CD1c-positive myeloid dendritic cell (primary cell): ENCODE measurements around the gene AHNAK.
A peak's percentile ranks its signal among the peaks of the same experiment; 100 is the strongest.

Experiments
- DNase-seq: peaks from one replicate; pipeline ENCODE4 v3.0.0-alpha.2; 2016; ENCODE audit errors: extremely low spot score

Gene AHNAK

DNA sequence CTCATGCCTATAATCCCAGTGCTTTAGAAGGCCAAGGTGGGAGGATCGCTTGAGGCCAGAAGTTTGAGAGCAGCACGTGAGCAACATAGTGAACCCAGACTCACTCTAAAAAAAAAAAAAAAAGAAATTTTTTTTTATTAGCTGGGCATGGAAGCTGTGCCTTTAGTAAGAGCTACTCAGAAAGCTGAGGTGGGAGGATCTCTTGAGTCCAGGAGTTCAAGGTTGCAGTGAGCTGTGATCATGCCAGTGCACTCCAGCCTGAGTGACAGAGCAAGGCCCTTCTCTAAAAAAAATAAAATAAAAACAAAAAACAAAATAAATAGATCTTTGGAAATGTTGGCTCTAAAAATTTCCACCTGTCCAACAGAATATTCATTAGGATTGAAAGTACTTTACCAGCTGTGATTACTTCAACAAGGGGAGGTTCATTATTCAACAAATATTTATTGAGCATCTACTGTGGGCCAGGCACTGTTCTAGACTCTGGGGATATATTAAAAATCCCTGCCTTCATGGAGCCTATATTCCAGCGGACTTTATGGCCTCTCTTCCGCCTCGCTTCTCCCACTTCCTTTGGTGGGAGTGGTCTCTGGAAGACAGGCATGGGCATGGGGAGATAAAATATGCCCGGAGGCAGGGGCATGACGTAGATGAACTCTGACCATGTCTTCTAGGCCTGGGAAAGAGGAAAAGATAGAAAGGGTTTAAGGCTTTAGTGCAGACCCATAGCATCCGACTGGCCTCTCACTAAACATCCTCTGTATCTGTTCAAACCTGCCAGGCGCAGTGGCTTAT lies 47.9 kb downstream of the AHNAK start:
- DNase-seq, result no peak

DNA sequence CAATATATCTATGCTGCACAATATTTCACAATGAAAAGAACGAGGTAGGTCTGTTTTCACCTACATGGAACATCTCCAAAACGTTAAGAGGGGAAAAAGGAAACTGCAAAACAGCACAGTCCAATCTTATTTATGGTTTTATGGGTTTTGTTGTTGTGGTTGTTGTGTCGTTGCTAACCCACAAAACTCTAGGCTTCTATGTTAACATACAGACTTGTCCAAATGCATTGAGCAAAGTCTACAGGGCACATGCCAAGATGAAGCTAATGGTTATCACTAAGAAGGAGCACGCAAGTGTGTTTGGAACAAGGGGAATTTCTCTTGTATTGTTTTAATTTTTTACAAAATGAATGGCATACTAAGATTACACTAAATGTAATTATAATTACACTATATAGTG lies 48.6 kb downstream of the AHNAK start:
- DNase-seq, result no peak

- DNase-seq, result peak; percentile 57
These were observed 49.3 kb downstream of the AHNAK start for GRCh38 chr11:62497132-62497801.

- no peak for DNase-seq
These were observed 49.9 kb downstream of the AHNAK start for GRCh38 chr11:62496676-62497075.

GRCh38 chr11:62494246-62494645 lies 52.4 kb downstream of the AHNAK start:
- no peak for DNase-seq

GRCh38 chr11:62493801-62494200 lies 52.8 kb downstream of the AHNAK start:
- no peak for DNase-seq

- no peak for DNase-seq
These were observed 54.0 kb downstream of the AHNAK start for GRCh38 chr11:62492586-62492985.

- no peak for DNase-seq
These were observed 54.9 kb downstream of the AHNAK start for GRCh38 chr11:62491571-62492329.

DNA sequence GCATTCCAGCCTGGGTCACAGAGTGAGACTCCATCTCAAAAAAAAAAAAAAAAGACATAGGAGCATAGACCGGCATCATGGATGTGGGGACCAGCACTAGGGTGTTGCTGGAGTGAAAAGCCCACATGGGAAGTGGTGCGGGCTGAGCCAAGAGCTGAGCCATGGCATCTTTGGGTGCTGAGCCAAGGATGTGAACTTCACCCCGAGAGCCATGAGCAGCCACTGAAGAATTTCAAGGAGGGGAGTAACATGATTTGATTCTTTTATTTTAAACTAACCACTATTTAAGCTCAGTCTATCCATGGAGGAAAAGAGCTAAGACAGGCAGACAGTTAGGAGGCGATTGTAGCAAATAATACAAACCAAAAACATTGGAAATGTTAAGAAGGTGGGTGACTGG lies 57.4 kb downstream of the AHNAK start:
- DNase-seq, result no peak

- no peak for DNase-seq
These were observed 58.7 kb downstream of the AHNAK start for GRCh38 chr11:62487738-62488551.

GRCh38 chr11:62487136-62487535 lies 59.5 kb downstream of the AHNAK start:
- no peak for DNase-seq

DNA sequence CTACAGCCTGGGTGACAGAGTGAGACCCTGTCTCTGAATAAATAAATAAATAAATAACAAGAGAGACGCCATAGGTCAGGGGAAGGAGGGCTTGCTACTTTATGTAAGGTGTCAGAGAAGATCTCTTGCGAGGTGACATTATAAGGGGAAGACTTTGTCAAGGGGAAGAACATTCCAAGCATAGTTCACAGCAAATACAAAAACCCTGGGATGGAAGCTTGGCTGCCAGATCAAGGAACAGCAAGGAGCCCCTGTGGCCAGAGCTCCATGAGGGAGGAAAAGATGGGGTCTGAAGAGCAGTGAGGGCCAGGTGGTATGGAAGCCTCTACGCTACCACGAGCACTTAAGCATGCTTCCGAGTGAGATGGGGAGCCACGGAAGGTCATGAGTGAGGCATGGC lies 62.3 kb downstream of the AHNAK start:
- no peak for DNase-seq

DNA sequence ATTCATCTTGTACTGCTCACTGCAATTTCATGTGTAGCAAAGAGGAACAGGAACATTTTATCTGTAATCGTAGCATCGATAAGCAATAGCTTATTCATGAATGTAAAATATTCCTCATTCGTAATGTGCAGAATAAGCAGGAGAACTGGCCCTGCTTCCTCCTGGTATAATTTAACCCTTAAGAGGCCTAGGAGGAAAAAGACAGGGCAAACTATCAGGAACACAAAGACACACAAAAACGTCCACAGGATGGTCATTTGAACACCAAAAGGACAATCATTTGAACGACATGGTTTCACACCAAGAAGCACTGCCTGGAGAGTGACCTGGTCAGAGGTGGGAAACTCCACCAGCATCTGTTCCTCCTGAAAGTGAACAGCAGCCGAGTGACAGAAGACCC lies 63.9 kb downstream of the AHNAK start:
- DNase-seq, result no peak

DNA sequence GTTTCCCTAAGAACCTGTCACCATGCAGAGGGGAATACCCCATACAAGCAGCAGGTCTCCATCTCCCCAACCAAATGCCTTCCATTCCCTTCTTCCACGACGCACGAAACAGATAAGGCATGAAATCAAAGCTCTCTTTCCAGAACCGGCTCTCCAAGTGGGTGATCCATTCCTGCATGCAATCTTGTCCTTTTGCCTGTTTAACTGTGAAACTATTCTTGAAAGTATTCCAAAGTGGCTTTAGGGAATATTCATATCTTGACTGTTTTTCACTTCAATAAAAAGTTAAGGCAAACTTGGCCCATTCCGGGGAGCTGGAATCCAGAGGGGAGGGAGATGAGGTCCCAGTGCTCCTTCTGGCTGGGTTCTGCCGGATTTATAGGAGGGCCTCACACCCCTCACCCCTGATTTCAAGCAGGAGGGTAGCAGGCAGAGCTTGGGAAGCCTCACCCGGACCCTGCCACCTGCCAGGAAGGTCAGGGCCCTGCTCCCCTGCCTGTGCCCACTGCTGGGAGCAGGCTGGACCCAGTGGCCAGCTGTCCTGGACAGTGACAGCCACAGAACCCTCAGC lies 66.9 kb downstream of the AHNAK start:
- DNase-seq, result no peak

GRCh38 chr11:62477927-62478326 lies 68.7 kb downstream of the AHNAK start:
- DNase-seq, result no peak

DNA sequence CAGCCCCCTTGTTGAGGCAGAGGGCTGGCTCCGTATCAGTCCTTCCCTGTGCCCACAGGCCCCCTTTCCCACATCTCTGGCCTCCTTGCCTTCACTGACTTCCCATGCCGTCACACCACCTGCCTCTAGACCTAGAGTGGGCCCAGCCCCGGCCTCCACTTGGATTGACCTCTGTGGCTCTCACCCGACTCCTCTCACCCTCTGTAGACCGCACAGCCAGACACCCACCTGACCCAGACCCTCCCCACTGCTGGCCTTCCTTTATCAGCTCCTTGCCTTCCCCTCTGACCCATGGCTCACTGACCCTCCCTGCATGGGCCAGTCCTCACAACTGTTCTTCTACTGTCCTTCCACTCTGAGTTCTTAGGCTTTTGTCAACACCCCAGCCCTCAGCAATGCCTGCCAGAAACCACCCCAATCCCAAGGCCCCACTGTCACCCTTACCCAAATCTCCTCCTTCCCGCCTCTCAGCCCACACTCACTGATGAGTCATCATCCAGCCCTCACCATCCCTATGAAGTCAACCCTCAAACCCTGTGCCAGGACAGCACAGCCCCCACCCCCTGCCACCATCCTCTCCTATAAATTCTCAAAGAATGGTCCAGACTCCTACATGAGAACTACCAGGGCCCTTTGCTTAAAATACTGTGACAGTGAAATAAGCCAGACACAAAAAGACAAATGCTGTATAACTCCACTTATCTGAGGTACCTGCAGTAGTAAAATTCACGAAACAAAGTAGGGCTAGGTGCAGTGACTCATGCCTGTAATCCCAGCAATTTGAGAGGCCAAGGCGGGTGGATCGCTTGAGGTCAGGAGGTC lies 74.3 kb downstream of the AHNAK start:
- no peak for DNase-seq

GRCh38 chr11:62471603-62472002 lies 75.0 kb downstream of the AHNAK start:
- DNase-seq, result no peak

DNA sequence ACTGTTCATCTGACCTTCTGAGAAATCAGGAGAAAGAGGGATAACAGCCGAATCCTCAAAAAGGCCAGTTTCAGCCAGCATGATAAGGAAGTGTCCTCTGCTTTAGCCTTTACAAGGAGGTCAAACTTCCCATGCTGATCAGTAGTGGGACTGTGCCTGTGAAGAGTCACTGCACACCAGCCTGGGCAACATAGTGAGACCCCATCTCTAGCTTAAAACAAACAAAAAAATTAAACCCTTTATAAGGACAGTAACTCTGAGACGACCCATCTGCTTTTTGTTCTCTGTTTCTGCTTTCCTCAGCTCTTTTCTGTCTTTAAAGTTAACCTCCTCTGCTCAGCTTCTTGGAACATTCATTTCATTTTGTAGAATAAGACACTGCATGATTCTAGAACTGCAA lies 78.0 kb downstream of the AHNAK start:
- DNase-seq, result no peak

GRCh38 chr11:62466444-62466843 lies 80.2 kb downstream of the AHNAK start:
- DNase-seq, result no peak

DNA sequence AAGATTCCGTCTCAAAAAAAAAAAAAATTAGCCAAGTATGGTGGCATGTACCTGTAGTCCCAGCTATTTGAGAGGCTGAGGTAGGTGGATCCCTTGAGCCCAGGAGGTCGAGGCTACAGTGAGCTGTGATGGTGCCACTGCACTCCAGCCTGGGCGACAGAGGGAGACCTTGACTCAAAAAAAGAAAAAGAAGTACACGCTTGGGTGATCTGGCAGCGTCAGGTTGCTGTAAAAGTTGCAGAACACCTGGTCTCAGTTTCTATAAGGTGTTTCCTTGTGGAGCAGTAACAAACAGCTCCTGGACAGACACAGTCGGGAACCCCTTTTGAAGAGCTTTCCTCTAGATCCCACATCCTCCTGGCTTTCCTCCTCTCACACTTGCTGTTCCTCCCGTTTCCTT lies 82.0 kb downstream of the AHNAK start:
- no peak for DNase-seq

GRCh38 chr11:62463121-62463542 lies 83.5 kb downstream of the AHNAK start:
- DNase-seq, result no peak
